H1 (cell line): ENCODE data around the gene ARHGAP26. TPM values are rescaled to one million over a fixed set of nuclear protein-coding genes. Genes with fewer than 3 reads are reported as not detected.

Experiments used
- ASH2L ChIP-seq: fragments of 200-600, 300-600 bp; sonication (generic); IDR thresholded peaks from one replicate; pipeline ENCODE4 v1.7.1; 2017; ENCODE audit warnings: low read length
- CHD2 ChIP-seq: IDR thresholded peaks from 2 replicates; pipeline ENCODE4 v1.6.1; 2012; ENCODE audit warnings: low read length, improper control_type of control experiment
- CREB1 ChIP-seq: IDR thresholded peaks from 2 replicates; pipeline ENCODE4 v1.6.1; 2012; ENCODE audit warnings: inconsistent platforms
- EGR1 ChIP-seq: IDR thresholded peaks from 2 replicates; pipeline ENCODE4 v1.6.1; 2011; ENCODE audit warnings: low read depth, low read length, borderline replicate concordance
- NANOG ChIP-seq: IDR thresholded peaks from 2 replicates; pipeline ENCODE4 v1.6.1; 2011; ENCODE audit warnings: low read length, low read depth, mild to moderate bottlenecking, inconsistent platforms; ENCODE audit not compliant: insufficient read depth, poor library complexity, severe bottlenecking
- SP2 ChIP-seq: IDR thresholded peaks from 2 replicates; pipeline ENCODE4 v1.6.1; 2012; ENCODE audit warnings: mild to moderate bottlenecking, low read length, inconsistent platforms
- polyA plus RNA-seq, 7 experiments: library from polyadenylated mRNA; depleted of rRNA in 3 of 7; stranded (reverse) in 5 of 7; unstranded in 2 of 7; fragments of >200 nt in 5 of 7; fragments of 200-250 nt in 2 of 7; gene quantifications; 1 replicate in 5 of 7; 2 replicates in 1 of 7; 4 replicates in 1 of 7; pipeline versions ENCODE4 v1.2.1 to v1.2.3, GENCODE V29; 2011 to 2013; ENCODE audit warnings: missing spikeins in 2 of 7, mixed read lengths in 2 of 7
- total RNA-seq: library from RNA; stranded (reverse); fragmentation: NEBNext Ultra II Directional; extraction: Animal tissue kit (Norgen Biotek cat#: 25700); gene quantifications from 2 replicates; pipeline ENCODE4 v1.2.1, GENCODE V29; 2021
- TF ChIP-seq, protein P1 (sequence below): IDR thresholded peaks from 2 replicates; pipeline ENCODE4 v1.6.1; 2012; ENCODE audit warnings: low read length, inconsistent platforms

Gene ARHGAP26
- total and polyA plus RNA-seq, 2 of the 8 experiments (the other 6 are each of a cell fraction or from before 2014, with no cell fraction given): 7.1 to 24.8 TPM

DNA sequence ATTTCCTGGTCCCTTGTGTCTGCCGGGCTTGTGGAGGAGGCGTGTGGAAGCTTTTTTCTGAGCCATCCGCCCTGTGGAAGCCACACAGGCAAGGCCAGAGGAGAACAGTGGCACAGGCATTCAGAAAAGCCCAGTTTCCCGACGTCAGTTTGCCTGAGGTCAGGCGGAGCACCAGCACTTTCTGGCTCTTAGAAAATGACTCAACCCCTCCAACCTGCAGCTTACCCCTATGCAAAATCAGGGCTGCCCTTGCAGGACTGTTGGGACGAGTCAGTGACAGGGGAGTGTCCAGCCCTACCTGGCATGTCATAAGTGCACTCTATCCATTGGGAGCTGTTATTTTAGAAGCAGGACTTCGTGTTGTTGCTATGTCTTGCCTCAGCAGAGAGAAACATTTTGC, 417.3 kb downstream of the ARHGAP26 start (continued):
- TF ChIP-seq NANOG (no peak), EGR1 (no peak), CREB1 (no peak), SP2 (no peak), ASH2L (no peak), CHD2 (no peak)
- TF ChIP-seq, protein P1, sequence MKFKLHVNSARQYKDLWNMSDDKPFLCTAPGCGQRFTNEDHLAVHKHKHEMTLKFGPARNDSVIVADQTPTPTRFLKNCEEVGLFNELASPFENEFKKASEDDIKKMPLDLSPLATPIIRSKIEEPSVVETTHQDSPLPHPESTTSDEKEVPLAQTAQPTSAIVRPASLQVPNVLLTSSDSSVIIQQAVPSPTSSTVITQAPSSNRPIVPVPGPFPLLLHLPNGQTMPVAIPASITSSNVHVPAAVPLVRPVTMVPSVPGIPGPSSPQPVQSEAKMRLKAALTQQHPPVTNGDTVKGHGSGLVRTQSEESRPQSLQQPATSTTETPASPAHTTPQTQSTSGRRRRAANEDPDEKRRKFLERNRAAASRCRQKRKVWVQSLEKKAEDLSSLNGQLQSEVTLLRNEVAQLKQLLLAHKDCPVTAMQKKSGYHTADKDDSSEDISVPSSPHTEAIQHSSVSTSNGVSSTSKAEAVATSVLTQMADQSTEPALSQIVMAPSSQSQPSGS: no peak
